Activated CD4-positive, alpha-beta T cell treated with anti-CD3 and anti-CD28 coated beads, Interleukin-2, Interleukin-6, amounts not matched to agents 100 ng/mL and 50 ng/mL, durations not matched to agents 16 hours and 8 hours (primary cell): ENCODE results near the gene NDUFAB1.
"Not testable (repeated sequence)": the region's sequence is repeated elsewhere in the genome, so short reads cannot be mapped to it uniquely, and the experiment has no call there.

Source experiments
- DNase-seq: peaks from one replicate; pipeline ENCODE4 v3.0.0-alpha.2; 2020

NDUFAB1 gene

DNA sequence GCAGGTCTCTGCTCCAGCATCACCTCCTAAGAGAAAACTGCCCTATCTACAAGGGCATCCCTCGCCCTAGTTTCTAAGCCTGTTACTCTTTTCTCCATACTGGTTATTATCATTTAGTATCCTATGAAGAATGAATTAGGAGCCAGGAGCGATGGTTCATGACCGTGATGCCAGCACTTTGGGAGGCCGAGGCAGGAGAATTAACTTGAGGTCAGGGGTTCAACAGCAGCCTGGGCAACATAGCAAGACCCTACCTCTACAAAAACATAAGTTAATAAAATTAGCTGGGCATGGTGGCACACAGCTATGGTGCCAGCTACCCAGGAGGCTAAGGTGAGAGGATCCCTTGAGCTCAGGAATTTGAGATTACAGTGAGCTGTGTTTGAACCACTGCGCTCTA, 46.2 kb downstream of the NDUFAB1 start:
- no peak for DNase-seq

DNA sequence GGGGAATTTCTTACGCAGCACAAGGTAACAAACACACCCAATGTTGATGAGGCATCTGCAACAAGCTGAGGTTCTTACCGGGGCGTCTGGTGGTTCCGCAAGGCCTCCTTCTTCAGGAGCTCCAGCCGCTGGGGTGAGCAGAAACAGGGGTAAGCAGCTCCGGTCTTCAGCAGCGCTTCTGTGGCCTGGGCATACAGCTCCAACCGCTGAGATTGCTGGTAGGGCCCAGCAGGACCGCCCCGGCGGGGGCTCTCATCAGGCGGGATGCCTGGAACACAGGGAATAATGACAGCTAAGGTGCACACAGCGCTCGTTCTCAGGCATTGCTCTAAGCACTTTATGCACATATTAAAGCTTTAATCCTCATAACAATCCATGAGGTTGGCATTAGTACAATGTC, 51.7 kb downstream of the NDUFAB1 start:
- no peak for DNase-seq

DNA sequence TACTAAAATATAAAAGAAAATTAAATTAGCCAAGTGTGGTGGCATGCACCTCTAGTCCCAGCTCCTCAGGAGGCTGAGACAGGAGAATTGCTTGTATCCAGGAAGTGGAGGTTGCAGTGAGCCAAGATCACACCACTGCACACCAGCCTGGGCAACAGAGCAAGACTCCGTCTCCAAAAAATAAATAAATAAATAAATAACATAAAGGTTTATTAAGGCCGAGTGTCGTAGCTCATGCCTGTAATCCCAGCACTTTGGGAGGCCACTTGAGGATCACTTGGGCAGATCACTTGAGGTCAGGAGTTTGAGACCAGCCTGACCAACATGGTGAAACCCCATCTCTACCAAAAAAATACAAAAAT, 55.3 kb downstream of the NDUFAB1 start:
- not testable (repeated sequence) for DNase-seq

DNA sequence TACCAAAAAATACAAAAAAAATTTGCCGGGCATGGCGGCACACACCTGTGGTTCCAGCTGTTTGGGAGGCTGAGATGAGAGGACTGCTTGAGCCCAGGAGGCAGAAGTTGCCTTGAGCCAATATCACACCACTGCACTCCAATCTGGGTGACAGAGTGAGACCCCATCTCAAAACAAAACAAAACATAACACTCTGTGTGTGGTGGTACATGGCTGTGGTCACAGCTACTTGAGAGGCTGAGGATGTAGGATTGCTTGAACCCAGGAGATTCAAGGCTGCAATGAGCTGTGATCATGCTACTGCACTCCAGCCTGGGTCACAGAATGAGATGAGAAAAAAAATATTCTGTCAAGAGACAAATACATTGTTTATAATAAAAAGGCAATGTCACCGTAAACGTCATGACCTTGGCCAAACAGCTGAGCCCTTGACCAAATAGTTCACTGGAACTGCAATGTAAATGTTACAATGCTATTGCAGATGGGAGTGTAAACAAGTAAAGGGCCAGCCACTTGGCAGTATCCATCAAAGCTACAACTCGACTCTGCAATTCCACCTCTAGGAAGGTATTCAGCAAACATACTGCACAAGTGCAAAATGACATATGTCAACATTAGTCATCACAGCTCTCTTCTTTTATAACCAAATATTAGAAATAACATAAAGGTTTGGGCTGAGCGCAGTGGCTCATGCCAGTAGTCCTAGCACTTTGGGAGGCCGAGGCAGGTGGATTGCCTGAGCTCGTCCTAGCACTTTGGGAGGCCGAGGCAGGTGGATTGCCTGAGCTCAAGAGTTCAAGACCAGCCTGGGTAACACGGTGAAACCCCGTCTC, 55.9 kb downstream of the NDUFAB1 start:
- no peak for DNase-seq

DNA sequence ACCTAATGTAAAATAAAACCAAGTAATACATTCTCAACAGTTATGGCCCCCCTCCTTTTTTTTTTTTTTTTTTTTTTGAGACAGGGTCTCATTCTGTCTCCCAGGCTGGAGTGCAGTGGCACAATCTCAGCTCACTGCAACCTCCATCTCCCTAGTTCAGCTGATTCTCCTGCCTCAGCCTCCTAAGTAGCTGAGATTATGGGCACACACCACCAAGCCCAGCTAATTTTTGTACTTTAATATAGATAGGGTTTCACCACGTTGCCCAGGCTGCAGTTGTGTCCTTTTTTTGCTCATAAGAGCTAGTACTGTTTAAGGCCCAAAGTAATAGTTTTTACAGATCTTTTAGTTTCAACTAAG, 57.2 kb downstream of the NDUFAB1 start:
- no peak for DNase-seq

DNA sequence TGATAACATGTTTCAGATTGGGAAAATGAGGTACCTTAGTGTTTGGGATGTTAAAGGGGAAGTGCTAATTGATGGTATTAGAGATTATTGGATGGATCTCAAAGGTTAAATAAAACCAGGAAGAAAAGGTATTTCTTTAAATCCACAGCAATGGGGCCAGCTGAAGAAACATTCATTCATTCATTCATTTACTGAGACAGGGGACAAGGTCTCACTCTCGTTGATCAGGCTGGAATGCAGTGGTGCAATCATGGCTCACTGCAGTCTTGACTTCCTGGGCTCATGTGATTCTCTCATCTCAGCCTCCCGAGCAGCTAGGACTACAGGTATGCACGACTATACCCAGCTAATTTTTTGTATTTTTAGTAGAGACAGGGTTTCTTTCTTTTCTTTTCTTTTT, 58.7 kb downstream of the NDUFAB1 start:
- DNase-seq: no peak

DNA sequence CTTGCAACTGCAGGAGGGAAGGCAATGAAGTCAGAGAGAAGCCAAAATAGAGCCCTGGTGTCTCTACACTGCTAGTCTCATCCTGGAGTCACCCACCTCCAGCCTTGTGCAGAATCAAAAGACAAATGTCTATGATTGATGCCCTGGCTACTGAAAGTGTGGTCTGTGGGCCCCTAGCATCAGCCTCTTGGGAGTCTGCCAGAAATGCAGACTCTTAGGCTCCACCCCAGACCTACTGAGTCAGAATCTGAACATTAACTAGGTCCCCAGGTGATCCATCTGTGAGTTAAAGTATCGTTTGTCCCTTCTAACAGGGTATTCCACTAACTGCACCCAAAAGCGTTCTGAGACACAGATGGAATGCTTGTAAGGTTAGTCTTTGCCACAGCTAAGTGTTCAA, 60.2 kb downstream of the NDUFAB1 start:
- DNase-seq: no peak

DNA sequence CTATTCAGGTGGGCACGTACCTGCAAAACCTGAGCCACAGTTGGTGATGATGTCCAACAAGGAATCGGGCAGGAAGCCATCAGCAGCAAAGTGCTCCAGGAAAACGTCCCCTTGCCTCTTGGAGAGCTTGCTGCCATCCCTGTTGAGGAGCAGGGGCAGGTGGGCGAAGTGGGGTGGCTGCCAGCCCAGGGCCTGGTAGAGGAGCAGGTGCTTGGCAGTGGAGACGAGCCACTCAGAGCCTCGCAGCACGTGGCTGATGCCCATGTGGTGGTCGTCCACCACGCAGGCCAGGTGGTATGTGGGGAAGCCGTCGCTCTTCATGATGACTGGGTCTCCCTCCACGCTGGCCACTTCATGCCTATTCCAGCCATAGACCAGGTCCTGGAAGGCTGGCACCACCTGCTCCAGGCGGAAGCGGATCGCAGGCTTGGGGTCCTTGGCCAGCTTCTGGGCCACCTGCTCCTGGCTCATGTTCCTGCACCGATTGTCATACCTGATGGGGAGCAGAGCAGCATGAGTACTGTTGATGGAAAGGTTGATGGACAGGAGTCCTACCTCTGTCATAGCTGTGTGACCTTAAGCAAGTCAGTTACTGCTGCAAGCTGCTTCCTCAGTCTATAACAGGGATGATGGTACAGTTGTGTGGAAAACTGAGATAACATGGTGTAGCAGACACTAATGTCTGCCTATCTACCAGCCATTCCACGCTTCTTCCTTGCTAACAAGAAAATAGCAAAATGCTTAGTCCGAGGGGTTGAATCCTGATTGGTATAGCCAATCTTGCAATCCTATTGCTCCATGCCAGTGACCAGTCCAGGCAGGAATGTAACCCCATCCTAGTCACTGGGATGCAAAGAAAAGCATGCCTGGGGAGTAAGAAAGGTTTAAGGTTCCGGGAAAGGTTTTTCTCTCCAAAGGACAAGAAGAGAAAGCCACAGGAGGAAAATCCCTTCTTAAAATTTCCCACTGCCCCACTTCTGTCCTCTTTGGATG, 61.0 kb downstream of the NDUFAB1 start:
- no peak for DNase-seq

DNA sequence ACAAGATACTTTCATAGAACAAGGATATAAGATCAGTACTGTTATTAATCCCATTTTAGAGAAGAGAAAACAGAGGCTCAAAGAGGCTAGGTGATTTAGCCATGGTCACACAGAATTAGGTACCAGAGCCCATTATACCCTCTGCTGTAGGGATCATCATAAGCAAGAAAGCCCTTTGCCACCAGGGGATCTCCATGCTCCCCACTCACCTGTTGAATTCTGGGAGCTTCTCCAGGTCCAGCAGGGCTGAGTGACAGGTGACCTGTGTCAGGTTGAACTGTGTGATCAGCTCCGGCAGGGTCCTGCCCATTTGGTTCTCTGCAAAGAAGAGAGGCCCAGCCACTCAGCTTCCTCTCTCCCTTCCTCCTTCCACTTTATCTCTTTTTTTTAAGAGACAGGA, 63.7 kb downstream of the NDUFAB1 start:
- no peak for DNase-seq
